Keratinocyte (primary cell): Measurements from ENCODE around the gene MET.
"Not testable (repeated sequence)": the region's sequence is repeated elsewhere in the genome, so short reads cannot be mapped to it uniquely, and the experiment has no call there.

ENCODE experiments used
- CTCF ChIP-seq, 3 experiments: IDR thresholded peaks in 1 of 3; conservative IDR thresholded peaks in 1 of 3; optimal IDR thresholded peaks in 1 of 3; 2 replicates in 2 of 3; 3 replicates in 1 of 3; pipeline versions ENCODE3 to v1.5.1; 2011; ENCODE audit warnings: low read length in 3 of 3, mild to moderate bottlenecking in 3 of 3, moderate library complexity in 2 of 3, control low read depth in 1 of 3, inconsistent platforms in 1 of 3; ENCODE audit not compliant: insufficient read depth in 2 of 3; ENCODE audit errors: extremely low read depth in 1 of 3
- EZH2 ChIP-seq: IDR thresholded peaks from one replicate; pipeline ENCODE4 v1.6.1; 2012; ENCODE audit warnings: inconsistent platforms, mild to moderate bottlenecking, low read length, moderate library complexity

- not testable (repeated sequence) for TF ChIP-seq CTCF (optimal IDR thresholded peaks at IDR 0.05 in 1 of 3, IDR thresholded peaks at IDR 0.05 in 1 of 3, conservative IDR thresholded peaks at IDR 0.05 in 1 of 3; ENCODE audit: extremely low read depth in 1 of 3, insufficient read depth in 2 of 3, low read length in 3 of 3); EZH2
Observed at GRCh38 chr7:116638592-116638991, 33.4 kb upstream of the MET start.
